ENCODE measurements around the gene TBX10.
A peak's percentile ranks its signal among the peaks of the same experiment; 100 is the strongest.

DNA sequence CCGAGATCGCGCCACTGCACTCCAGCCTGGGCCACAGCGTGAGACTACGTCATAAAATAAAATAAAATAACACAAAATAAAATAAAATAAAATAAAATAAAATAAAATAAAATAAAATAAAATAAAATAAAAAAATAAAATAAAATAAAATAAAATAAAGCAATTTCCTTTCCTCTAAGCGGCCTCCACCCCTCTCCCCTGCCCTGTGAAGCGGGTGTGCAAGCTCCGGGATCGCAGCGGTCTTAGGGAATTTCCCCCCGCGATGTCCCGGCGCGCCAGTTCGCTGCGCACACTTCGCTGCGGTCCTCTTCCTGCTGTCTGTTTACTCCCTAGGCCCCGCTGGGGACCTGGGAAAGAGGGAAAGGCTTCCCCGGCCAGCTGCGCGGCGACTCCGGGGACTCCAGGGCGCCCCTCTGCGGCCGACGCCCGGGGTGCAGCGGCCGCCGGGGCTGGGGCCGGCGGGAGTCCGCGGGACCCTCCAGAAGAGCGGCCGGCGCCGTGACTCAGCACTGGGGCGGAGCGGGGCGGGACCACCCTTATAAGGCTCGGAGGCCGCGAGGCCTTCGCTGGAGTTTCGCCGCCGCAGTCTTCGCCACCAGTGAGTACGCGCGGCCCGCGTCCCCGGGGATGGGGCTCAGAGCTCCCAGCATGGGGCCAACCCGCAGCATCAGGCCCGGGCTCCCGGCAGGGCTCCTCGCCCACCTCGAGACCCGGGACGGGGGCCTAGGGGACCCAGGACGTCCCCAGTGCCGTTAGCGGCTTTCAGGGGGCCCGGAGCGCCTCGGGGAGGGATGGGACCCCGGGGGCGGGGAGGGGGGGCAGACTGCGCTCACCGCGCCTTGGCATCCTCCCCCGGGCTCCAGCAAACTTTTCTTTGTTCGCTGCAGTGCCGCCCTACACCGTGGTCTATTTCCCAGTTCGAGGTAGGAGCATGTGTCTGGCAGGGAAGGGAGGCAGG is 56.0 kb downstream of the TBX10 start, which contains the start of gene GSTP1:
- TF ChIP-seq RCOR1 (IDR thresholded peaks at IDR 0.05; ENCODE audit: low read length), result peak; percentile 64
- TF ChIP-seq, protein P1, sequence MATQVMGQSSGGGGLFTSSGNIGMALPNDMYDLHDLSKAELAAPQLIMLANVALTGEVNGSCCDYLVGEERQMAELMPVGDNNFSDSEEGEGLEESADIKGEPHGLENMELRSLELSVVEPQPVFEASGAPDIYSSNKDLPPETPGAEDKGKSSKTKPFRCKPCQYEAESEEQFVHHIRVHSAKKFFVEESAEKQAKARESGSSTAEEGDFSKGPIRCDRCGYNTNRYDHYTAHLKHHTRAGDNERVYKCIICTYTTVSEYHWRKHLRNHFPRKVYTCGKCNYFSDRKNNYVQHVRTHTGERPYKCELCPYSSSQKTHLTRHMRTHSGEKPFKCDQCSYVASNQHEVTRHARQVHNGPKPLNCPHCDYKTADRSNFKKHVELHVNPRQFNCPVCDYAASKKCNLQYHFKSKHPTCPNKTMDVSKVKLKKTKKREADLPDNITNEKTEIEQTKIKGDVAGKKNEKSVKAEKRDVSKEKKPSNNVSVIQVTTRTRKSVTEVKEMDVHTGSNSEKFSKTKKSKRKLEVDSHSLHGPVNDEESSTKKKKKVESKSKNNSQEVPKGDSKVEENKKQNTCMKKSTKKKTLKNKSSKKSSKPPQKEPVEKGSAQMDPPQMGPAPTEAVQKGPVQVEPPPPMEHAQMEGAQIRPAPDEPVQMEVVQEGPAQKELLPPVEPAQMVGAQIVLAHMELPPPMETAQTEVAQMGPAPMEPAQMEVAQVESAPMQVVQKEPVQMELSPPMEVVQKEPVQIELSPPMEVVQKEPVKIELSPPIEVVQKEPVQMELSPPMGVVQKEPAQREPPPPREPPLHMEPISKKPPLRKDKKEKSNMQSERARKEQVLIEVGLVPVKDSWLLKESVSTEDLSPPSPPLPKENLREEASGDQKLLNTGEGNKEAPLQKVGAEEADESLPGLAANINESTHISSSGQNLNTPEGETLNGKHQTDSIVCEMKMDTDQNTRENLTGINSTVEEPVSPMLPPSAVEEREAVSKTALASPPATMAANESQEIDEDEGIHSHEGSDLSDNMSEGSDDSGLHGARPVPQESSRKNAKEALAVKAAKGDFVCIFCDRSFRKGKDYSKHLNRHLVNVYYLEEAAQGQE (IDR thresholded peaks at IDR 0.05; ENCODE audit: low read depth, low read length), result no peak; the same call in 1 of the 2 replicates
- TF ChIP-seq, protein P2, sequence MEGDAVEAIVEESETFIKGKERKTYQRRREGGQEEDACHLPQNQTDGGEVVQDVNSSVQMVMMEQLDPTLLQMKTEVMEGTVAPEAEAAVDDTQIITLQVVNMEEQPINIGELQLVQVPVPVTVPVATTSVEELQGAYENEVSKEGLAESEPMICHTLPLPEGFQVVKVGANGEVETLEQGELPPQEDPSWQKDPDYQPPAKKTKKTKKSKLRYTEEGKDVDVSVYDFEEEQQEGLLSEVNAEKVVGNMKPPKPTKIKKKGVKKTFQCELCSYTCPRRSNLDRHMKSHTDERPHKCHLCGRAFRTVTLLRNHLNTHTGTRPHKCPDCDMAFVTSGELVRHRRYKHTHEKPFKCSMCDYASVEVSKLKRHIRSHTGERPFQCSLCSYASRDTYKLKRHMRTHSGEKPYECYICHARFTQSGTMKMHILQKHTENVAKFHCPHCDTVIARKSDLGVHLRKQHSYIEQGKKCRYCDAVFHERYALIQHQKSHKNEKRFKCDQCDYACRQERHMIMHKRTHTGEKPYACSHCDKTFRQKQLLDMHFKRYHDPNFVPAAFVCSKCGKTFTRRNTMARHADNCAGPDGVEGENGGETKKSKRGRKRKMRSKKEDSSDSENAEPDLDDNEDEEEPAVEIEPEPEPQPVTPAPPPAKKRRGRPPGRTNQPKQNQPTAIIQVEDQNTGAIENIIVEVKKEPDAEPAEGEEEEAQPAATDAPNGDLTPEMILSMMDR (IDR thresholded peaks at IDR 0.05), result peak; percentile 74
- peak; percentile 40; the same call in 1 of the 2 replicates for TF ChIP-seq JUND (IDR thresholded peaks at IDR 0.05)
- TF ChIP-seq TCF12 (IDR thresholded peaks at IDR 0.05), result 0 out of 2 replicates have a peak, but pooled peaks have one; percentile 8
- peak; percentile 34; the same call in 1 of the 2 replicates for TF ChIP-seq NRF1 (IDR thresholded peaks at IDR 0.05; ENCODE audit: low read depth, low read length)
- TF ChIP-seq RAD21 (IDR thresholded peaks at IDR 0.05; ENCODE audit: low read length), result peak; percentile 51
- TF ChIP-seq TAF1 (IDR thresholded peaks at IDR 0.05; ENCODE audit: borderline replicate concordance, low read depth, low read length), result peak; percentile 77; the same call in 1 of the 2 replicates
- peak; percentile 99 for TF ChIP-seq POLR2AphosphoS5 (IDR thresholded peaks at IDR 0.05; ENCODE audit: low read depth, low read length)
- no peak for TF ChIP-seq EZH2phosphoT487 (IDR thresholded peaks at IDR 0.05; ENCODE audit: borderline replicate concordance, low read depth)
